NOMO-1 treated with dmso at 0.1 percent for 144 hours (cell line): ENCODE measurements around the gene NDFIP2.
"Not testable (repeated sequence)": the region's sequence is repeated elsewhere in the genome, so short reads cannot be mapped to it uniquely, and the experiment has no call there.

Source experiments
- DNase-seq: peaks from one replicate; lab custom pipeline; 2025; ENCODE audit not compliant: unreplicated experiment; lab: John Stamatoyannopoulos, UW

Gene NDFIP2

GRCh38 chr13:79531542-79532254, 50.7 kb downstream of the NDFIP2 start:
- DNase-seq: no peak

- no peak for DNase-seq
Observed at GRCh38 chr13:79532576-79532975, 51.6 kb downstream of the NDFIP2 start.

- no peak for DNase-seq
Observed at GRCh38 chr13:79533781-79534400, 52.9 kb downstream of the NDFIP2 start.

GRCh38 chr13:79534596-79534995, 53.6 kb downstream of the NDFIP2 start:
- DNase-seq: no peak

- no peak for DNase-seq
Observed at GRCh38 chr13:79538757-79539156, 57.8 kb downstream of the NDFIP2 start.

GRCh38 chr13:79540504-79540903, 59.5 kb downstream of the NDFIP2 start:
- no peak for DNase-seq

- no peak for DNase-seq
Observed at GRCh38 chr13:79541426-79542049, 60.6 kb downstream of the NDFIP2 start.

- no peak for DNase-seq
Observed at GRCh38 chr13:79543883-79544282, 62.9 kb downstream of the NDFIP2 start.

- DNase-seq: no peak
Observed at GRCh38 chr13:79547211-79548195, 66.5 kb downstream of the NDFIP2 start.

GRCh38 chr13:79548902-79549301, 67.9 kb downstream of the NDFIP2 start:
- no peak for DNase-seq

GRCh38 chr13:79549355-79550106, 68.6 kb downstream of the NDFIP2 start:
- DNase-seq: no peak

- DNase-seq: no peak
Observed at GRCh38 chr13:79557666-79558065, 76.7 kb downstream of the NDFIP2 start.

GRCh38 chr13:79560954-79561353, 80.0 kb downstream of the NDFIP2 start:
- no peak for DNase-seq

GRCh38 chr13:79562557-79562956, 81.6 kb downstream of the NDFIP2 start:
- DNase-seq: no peak

- DNase-seq: no peak
Observed at GRCh38 chr13:79566118-79566517, 85.2 kb downstream of the NDFIP2 start.

GRCh38 chr13:79571147-79571546, 90.2 kb downstream of the NDFIP2 start:
- DNase-seq: no peak

- not testable (repeated sequence) for DNase-seq
Observed at GRCh38 chr13:79573892-79574291, 92.9 kb downstream of the NDFIP2 start.

GRCh38 chr13:79581870-79582315, 100.9 kb downstream of the NDFIP2 start:
- no peak for DNase-seq

- DNase-seq: no peak
Observed at GRCh38 chr13:79582896-79583295, 101.9 kb downstream of the NDFIP2 start.

- no peak for DNase-seq
Observed at GRCh38 chr13:79585033-79585432, 104.1 kb downstream of the NDFIP2 start.
